Stromal cell of bone marrow (primary cell): Measurements from ENCODE around the gene CRYL1.

ENCODE experiments used
- DNase-seq: peaks from one replicate; pipeline ENCODE4 v3.0.0-alpha.2; 2012; ENCODE audit warnings: low read depth

Gene CRYL1

DNA sequence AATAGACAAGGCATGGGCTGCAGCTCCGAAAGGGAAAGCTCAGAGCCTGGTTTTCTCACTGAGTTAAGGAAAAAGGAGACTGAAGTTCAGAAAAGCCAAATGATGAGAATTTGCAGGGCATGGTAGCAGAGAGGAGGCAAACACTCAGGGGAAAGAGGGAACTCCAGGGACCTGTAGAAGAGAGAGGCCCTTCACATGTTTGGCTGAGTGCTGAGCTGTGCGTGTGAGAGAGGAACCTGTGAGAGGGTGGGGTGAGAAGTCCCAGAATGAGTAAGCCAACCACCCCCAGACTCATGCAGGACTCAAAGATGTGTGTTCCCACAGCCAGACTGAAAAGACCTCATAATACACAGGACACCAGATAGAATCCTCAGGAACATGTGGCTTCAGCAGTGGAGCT lies 2.8 kb upstream of the CRYL1 start:
- no peak for DNase-seq

DNA sequence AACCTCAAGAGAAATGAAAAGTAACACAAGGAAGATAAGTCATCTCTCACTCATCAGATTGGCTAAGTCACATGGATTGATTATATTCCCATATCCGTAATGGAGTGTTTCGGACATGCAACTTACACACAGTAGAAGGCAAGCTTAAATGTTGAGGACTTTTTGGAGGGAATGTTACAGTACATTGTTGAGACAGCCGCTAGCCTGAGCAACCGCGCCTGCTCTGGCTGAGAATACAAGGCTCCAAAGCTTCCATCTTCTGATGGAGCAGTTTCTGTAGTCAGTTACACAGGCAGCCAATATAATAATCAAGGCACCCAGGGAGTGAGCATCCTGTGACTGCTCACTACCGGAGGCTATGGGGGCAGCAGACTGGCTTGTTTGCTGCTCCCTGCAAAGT lies 1.0 kb upstream of the CRYL1 start:
- no peak for DNase-seq

DNA sequence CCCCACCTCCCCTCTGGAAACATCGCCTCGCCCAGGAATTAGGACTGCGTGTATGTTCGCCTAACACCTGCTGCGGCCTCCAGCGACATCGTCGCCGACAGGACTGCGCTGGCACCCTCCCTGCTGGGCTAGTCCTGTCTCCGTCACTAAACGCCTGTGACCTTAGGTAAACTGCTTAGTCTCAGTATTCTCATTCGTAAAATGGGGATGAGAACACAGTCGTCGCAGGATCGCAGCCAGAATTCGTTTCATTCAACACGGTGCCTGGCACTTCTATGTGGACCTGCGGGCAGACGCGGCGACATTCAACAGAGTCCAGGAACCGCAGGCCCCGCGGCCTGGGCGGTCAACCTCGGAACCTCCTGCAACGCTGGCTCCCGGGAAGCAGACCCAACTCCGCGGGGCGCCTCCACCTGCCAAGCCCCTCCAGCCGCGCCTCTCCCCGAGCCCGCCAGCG lies 485 bp downstream of the CRYL1 start:
- no peak for DNase-seq

DNA sequence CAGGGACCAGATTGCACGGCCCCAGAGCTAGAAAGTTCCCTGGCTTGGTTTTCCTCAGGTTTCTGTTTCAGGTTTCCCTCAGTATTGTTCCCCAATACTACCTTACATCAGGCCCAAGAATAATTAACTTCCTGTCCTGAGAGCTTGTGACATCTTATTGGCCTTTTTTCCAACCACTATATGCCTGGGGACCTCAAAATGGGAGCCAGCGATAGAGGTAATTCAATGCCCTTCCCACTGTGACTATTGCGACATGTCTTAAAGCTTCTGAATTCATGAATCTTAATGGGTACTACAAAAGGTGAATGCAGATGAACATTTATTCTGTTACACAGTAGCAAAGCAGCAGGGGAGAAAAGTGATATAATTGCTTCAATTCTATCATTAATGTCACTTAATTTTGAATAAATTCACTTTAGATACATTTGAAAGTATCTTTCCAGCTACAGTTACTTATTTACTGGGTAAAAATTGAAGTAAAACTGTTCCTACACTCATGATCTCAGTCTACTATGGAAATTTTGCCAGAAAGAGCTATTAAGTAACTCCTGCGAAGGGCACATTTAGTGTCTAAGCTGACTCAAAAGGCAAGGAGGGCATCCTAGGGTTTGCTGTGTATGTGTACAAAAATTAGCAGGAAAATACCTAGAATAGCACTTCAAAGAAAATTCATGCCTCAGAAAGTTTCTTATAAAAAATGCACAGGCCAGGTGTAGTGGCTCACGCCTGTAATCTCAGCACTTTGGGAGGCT lies 4.1 kb downstream of the CRYL1 start:
- DNase-seq = no peak

DNA sequence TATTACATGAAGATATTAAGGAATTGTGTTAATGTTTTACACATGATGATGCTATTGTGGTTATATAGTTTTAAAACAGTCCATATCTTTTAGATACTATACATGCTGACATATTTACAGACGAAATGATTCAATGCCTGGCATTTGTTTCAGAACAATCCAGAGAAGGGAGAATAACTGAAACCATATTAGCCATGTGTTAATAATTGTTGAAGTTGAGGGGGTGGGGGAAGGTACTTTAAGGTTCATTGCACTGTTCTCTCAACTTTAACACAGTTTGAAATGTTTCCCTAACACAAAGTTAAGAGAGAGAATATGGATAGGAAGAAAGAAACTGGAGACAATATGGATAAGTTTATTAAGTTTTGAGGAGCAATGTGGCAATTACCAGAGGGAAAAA lies 5.8 kb downstream of the CRYL1 start:
- DNase-seq = no peak

DNA sequence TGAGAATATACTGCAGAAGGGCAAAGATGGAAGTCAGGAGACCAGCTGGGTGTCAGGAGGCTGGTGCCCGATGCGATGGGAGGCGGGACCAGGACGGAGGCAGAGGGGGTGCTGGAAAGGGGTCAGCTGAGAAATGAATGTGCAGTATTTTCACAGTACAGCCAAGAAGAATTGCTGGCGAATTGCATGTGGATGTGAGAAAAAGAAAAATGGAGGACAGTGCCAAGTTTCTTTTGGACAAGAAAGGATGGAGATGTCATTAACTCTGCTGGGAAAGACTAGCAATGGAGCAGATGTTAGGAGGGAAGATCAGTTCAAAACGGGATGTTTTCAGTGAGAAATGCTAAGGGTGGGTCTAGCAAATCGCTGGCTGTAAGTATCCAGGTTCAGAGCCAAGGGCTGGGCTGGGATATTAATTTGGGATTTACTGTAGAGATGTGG lies 7.0 kb downstream of the CRYL1 start:
- DNase-seq = no peak

DNA sequence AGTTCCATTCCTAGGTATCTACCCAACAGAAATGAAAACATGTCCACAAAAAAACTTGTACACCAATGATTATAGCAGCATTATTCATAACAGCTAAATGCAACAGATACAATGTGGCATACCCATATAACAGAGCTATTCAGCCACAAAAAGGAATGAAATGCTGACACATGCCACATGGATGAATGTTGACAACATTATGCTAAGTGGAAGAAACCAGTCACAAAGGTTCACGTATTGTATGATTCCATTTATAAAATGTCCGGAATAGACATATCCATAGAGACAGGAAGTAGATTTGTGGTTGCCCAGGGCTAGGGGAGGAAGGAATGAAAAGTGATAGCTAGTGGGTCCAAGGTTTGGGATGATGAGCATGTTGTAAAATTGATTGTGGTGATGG lies 10.8 kb downstream of the CRYL1 start:
- DNase-seq = no peak

DNA sequence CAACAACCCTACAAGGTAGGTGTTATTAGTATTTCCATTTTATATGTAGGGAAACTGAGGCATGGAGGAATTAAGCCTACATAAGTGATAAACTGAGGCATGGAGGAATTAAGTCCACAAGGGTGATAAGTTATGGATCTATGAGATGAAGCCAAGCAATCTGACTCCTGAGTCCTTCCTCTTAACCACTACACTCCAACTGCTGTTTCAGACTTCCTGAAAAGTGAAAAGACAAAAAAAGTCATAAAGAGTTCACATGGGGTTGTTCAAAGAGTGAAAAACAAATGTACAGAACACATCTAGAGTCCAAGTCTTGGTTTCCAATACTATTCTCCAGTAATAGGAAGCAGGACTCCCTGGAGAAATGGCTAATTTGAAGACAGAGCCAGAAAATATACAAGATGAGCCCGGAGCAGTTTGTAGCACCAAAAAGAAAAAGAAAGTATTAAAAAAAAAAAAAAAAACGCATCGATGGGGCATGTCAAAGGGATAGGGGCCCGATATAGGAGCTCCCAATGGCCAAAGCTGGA lies 12.1 kb downstream of the CRYL1 start:
- no peak for DNase-seq

DNA sequence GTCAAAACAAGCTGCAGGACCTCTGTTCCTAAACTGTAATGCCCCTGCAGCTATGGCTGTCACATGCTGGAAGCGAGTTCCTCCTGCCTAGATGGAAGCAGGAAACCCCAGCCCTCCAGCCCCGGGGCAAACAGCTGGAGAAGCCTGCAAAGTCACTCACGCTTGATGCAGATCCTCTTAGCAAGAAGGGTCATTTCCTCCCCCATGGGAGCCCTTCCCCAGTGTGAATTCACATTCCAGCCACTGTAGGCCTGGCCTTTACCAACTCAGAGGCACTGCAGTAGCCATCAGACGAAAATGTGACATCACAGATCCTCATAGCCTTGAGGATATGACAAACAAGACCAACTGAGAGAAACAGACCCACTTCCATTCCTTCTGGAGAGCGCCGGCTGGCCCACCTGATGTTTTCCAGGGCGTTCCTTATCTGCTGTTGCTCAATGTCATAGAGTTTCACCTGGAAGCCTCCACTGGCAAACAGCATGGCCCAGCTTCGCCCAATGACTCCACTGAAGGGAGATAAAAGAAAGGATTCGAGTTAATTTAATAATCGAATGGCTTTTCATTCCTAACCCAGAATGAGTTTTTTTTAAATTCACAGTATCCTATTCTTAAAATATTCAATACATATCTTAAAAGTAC lies 13.5 kb downstream of the CRYL1 start:
- DNase-seq = no peak

DNA sequence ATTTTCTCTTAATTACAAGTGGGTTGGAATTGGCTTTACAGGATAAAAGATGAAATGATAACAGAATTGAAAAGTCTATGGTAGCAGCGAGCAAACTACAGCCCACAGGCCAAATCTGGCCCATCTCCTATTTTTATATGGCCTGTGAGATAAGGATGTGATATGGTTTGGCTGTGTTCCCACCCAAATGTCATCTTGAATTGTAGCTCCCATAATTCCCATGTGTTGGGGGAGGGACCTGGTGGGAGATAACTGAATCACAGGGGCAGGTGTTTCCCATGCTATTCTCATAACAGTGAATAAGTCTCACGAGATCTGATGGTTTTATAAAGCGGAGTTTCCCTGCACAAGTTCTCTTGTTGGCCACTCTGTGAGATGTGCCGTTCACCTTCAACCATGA lies 19.0 kb downstream of the CRYL1 start:
- no peak for DNase-seq

DNA sequence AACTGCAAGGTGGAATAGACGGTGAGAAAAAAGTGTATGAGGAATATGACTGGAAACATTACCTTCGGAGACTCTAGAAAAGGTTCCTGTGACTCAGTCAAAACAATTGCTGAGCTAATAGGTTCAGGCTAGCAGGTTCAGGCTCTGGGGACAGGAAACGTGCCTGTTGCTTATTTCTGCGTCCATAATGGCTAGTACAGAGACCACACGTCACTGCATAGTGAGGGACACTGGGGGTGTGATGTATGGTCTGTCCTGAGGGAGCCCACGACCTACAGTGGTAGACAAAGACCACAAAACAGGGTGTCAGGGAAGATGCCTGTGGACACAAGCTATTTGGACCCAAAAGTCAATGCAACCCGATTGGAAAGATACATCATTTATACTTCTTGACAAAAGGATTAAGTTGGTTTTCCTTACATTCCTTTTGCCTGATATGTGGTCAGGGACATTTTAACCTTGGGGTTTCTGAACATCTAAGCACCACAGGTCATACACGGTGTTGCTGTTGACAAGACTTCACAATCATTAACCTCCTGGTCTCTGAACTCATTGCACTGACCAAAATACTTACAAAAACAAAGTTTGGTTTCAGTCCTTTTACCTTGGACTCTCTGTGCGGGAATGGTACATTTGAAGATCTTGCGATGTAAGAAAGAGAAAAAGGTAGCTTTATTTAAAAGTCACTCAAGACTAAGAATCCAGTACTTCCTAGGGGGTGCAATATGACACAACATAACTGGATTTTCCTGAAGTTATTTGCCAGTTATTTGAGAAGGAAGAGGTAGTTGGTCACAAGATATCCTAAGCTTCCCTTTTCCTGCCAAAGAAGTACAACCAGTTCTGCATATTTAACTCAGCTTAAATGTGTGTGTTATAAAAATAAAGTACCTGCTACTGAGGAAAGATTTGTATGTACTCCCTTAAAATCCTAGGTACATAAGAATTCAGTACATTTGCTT lies 20.0 kb downstream of the CRYL1 start:
- no peak for DNase-seq

DNA sequence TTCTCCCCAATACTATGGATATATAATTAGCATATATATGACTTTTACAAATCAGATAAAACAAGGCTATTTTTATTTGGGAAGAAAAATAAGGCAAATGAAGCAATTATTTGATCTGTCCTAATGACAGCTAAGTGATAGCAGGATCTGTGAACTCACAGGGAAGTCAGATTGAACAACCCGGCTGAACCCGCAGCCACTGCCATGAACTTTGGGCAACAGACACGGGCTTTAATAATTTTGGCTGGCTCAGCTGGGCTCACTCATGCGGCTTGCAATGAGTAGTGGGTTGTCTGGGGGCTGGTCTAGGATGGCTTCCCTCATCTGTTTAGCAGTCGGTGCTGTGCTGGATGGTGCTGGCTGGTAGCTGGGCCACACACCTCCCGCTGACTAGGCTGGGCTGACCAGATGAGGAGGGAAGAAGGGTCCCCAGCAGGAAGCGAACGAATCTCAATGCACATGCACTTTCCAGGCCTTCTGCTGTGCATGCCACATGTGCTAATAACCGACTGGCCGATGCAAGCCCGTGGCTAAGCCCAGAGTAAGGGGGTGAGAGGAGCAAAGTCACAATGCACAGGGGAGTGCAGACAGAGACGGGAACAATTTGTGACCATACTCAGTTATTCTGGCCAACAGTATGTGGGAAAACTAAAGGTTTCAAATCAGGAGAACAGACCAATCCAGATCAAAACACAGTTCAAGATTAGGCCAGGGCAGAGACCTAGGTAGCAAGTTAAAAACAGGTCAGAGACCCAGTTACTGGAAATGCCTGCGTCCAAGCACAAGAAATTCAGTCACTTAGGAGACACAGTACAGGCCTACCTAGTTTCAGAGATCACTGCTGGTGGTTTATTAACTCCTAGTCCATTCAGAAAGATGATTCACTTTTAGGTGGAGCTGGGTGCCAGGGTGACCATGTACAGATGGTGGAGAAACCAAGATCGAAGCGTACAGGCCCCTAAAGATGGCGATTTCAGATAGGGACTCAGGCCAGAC lies 22.3 kb downstream of the CRYL1 start:
- no peak for DNase-seq

DNA sequence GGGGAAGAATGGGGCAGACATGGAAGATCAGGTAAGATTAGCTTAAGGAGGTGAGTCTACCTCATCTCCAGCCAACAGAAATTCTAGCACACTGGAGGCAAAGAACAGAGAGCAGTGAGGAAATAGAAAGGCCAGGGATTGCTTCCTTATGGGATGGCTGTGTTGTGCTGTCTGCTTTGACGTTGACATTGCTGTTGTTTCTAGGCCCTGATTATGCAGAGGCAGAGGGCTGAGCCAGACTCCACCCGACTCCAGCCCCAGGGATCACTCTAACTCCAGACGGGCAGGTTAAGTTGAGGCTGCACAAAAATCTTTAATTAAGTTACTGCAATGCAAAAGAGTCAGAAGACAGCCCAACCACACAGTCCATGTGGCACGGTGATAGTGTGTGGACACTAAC lies 24.1 kb downstream of the CRYL1 start:
- DNase-seq = no peak

DNA sequence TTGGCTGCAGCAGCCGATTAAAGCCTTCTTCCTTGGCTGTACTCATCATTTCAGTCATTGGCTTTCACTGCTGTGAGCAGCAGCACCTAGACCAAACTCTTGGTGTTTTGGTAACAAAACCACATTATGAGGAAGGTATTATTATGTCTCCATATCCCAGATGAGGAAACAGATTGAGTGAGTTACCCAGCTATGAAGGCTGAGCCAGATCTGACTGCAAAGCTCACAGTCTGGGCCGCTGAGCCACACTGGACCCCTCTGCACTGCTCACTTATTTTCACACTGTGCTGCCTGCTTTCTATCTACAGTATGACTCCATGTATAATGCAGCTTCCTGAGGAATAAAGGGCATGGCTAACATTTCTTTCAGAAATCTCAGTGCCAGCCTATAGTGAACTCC lies 24.5 kb downstream of the CRYL1 start:
- no peak for DNase-seq

DNA sequence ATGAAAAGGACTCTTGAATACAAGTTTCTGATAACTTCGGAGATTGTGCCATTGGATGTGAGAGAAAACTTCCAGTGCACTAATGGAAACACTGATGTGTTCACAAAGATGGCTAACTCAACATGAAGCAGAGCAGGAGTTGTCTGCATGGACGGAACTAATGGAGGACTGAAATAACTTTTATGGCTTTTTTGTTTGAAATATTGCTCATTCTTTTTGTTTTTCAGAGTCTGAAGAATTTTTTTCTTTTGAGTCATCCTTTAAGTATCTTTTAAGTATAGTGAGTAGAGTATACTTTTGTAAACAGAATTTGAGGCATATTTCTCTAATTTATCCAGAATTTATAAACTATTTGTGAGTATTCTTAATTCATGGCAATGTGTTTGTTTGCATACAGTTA lies 25.7 kb downstream of the CRYL1 start:
- no peak for DNase-seq

DNA sequence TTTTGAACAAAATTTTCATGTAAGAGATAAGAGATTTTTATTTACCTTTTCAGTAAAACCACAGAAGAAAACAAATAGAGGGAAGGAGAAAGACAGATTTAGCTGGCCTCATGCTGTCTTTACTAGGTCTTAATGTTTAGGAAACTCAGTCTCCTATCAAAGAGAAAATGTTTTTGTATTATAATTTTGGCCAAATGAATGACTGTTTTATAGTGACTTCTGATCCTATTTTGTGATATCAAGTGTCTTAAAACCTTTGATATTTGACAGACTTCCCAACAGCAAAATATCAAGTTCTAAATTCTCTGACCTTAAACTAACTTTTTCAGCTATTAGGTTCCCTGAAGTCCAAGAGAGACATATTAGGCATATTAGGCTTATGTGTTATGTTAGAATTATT lies 27.0 kb downstream of the CRYL1 start:
- no peak for DNase-seq

DNA sequence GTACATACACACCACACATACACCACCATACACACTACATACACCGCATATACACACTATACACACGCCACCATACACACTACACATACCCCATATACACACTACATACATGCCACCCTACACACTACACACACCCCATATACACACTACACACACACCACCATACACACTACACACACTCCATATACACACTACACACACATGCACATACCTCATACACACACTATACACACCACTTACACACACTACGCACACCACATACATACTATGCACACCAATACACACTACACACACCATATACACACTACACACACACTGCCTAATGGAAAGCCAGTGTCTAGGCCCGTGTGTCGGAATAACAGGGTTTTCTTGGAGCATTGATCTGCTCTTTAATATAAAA lies 27.5 kb downstream of the CRYL1 start:
- no peak for DNase-seq

DNA sequence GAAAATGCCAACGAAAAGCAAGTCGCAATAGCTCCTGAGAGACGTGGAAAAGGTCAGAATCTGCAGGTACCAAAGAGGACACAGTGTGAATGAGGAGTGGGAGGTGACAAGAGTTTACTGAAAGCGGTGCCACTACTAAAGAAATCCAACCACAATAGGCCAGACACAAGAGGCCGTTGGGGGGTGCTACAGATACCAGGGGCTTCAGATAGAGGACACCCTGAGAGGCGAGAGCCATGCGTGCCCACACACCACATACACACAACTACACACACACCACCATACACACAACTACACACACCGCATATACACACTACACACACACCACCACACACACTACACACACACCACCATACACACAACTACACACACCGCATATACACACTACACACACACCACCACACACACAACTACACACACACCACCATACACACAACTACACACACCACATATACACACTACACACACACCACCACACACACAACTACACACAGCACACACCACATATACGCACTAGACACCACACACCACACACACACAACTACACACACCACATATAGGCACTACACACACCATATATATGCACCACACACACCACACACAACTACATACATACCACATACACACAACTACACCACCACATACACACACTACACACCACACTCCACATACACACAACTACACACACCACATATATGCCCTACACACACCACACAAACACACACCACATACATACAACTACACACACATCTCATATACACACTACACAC lies 28.5 kb downstream of the CRYL1 start:
- no peak for DNase-seq

DNA sequence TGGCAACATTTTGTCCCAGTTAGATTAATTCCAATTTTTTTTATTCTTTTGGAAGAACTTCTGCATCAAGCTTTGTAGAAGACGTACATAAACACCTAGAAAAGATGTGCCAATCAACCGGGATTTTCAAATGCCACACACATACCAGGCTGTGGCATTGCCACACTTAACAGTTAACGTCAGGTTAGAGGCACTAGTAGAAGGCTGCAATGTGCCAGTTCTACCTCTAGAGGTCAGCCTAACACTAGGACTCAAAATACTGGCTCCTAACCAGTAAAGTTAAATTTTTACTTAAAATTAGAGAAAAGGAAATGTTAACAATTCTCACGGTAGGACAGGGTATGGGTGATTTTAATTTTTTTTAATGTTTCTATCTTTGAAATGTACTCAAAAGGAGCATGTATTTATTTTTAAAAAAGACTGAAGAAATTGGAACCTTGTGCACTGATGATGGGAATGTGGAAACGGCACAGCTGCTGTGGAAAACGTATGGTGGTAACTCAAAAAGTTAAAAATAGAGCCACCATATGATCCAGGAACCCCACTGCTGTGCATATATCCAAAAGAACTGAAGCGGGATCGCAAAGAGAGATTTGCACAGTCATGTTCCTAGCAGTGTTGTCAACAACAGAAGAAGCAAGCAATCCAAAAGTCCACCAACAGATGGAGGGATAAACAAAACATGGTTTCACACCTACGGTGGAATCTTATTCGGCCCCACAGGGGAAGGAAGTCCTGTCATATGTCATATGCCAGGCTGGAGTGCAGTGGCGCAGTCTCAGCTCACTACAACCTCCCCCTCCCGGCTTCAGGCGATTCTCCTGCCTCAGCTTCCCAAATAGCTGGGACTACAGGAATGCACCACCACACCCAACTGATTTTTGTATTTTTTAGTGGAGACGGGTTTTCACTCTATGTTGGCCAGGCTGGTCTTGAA lies 30.3 kb downstream of the CRYL1 start:
- DNase-seq = peak; percentile 39
